ENCODE results near the gene ATP1B1. TPM values are rescaled to one million over a fixed set of nuclear protein-coding genes. Genes with fewer than 3 reads are reported as not detected.
A peak's percentile ranks its signal among the peaks of the same experiment; 100 is the strongest.

The ATP1B1 gene
- total and polyA plus RNA-seq, 2 of the 13 experiments (the other 11 are each of a cell fraction or from before 2014, with no cell fraction given), result 134 to 135 TPM

DNA sequence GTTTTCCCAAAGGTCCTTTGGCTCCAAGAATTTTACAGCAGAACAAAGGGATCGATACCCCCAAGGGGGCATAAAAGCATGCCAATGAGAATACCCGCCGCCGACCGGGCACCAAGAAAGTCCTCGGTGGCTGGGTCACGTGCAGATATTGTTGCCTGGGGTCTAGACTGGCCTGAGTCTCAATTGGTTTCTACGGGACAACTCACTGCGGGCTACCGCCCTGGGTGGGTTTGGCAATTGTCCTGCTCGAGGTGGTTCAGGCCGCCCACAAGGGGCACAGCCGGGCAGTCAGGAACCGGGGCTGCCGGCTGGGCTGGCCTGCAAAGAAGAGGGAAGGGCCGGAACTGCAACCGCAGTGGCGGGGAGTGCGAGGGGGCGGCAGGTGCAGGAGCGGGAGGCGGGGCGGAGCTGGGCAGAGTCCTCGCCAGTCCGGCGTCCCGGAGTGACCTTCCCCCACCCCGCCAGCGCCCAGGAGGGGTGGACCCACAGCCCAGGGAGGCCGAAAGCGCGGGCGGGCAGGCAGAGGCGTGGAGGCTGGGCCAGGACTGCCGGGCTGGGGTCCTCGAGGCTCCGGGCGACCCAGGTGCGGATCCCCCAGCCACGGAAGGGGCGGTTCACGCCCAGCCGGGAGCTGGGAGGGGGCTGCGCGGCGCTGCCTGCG, 926 bp upstream of the ATP1B1 start (continued):
- peak; percentile 61 for TF ChIP-seq NR2C2 (CRISPR knock-in tag; IDR thresholded peaks at IDR 0.05; ENCODE audit: borderline replicate concordance)
- TF ChIP-seq XBP1 (CRISPR knock-in tag; IDR thresholded peaks at IDR 0.05), result no peak
- 0 out of 2 replicates have a peak, but pooled peaks have one; percentile 47 for TF ChIP-seq RCOR2 (CRISPR knock-in tag; IDR thresholded peaks at IDR 0.05)
- TF ChIP-seq SRSF1 (optimal IDR thresholded peaks at IDR 0.05; ENCODE audit: low read depth, low read length), result no peak
- TF ChIP-seq DMAP1 (CRISPR knock-in tag; IDR thresholded peaks at IDR 0.05), result peak; percentile 79; the same call in 1 of the 2 replicates
- peak; percentile 60 for TF ChIP-seq MYC (CRISPR knock-in tag; IDR thresholded peaks at IDR 0.05; ENCODE audit: borderline replicate concordance)
- TF ChIP-seq ZNF670 (CRISPR knock-in tag; IDR thresholded peaks at IDR 0.05; ENCODE audit: borderline replicate concordance), result 0 out of 2 replicates have a peak, but pooled peaks have one; percentile 22
- TF ChIP-seq SKI (IDR thresholded peaks at IDR 0.05; ENCODE audit: partially characterized antibody), result peak; percentile 64
- TF ChIP-seq ELF4 (CRISPR knock-in tag; IDR thresholded peaks at IDR 0.05; ENCODE audit: borderline replicate concordance), result no peak
- TF ChIP-seq PLRG1 (conservative IDR thresholded peaks at IDR 0.05), result no peak
- TF ChIP-seq ZNF782 (CRISPR knock-in tag; IDR thresholded peaks at IDR 0.05; ENCODE audit: borderline replicate concordance), result no peak
- peak; percentile 85 for TF ChIP-seq ZNF292 (CRISPR knock-in tag; IDR thresholded peaks at IDR 0.05; ENCODE audit: borderline replicate concordance, low read depth)
- no peak for TF ChIP-seq ZNF569 (CRISPR knock-in tag; IDR thresholded peaks at IDR 0.05; ENCODE audit: borderline replicate concordance)
- TF ChIP-seq, protein P1, sequence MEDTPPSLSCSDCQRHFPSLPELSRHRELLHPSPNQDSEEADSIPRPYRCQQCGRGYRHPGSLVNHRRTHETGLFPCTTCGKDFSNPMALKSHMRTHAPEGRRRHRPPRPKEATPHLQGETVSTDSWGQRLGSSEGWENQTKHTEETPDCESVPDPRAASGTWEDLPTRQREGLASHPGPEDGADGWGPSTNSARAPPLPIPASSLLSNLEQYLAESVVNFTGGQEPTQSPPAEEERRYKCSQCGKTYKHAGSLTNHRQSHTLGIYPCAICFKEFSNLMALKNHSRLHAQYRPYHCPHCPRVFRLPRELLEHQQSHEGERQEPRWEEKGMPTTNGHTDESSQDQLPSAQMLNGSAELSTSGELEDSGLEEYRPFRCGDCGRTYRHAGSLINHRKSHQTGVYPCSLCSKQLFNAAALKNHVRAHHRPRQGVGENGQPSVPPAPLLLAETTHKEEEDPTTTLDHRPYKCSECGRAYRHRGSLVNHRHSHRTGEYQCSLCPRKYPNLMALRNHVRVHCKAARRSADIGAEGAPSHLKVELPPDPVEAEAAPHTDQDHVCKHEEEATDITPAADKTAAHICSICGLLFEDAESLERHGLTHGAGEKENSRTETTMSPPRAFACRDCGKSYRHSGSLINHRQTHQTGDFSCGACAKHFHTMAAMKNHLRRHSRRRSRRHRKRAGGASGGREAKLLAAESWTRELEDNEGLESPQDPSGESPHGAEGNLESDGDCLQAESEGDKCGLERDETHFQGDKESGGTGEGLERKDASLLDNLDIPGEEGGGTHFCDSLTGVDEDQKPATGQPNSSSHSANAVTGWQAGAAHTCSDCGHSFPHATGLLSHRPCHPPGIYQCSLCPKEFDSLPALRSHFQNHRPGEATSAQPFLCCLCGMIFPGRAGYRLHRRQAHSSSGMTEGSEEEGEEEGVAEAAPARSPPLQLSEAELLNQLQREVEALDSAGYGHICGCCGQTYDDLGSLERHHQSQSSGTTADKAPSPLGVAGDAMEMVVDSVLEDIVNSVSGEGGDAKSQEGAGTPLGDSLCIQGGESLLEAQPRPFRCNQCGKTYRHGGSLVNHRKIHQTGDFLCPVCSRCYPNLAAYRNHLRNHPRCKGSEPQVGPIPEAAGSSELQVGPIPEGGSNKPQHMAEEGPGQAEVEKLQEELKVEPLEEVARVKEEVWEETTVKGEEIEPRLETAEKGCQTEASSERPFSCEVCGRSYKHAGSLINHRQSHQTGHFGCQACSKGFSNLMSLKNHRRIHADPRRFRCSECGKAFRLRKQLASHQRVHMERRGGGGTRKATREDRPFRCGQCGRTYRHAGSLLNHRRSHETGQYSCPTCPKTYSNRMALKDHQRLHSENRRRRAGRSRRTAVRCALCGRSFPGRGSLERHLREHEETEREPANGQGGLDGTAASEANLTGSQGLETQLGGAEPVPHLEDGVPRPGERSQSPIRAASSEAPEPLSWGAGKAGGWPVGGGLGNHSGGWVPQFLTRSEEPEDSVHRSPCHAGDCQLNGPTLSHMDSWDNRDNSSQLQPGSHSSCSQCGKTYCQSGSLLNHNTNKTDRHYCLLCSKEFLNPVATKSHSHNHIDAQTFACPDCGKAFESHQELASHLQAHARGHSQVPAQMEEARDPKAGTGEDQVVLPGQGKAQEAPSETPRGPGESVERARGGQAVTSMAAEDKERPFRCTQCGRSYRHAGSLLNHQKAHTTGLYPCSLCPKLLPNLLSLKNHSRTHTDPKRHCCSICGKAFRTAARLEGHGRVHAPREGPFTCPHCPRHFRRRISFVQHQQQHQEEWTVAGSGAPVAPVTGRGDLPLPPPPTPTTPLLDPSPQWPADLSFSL (CRISPR knock-in tag; IDR thresholded peaks at IDR 0.05), result no peak
- TF ChIP-seq, protein P2, sequence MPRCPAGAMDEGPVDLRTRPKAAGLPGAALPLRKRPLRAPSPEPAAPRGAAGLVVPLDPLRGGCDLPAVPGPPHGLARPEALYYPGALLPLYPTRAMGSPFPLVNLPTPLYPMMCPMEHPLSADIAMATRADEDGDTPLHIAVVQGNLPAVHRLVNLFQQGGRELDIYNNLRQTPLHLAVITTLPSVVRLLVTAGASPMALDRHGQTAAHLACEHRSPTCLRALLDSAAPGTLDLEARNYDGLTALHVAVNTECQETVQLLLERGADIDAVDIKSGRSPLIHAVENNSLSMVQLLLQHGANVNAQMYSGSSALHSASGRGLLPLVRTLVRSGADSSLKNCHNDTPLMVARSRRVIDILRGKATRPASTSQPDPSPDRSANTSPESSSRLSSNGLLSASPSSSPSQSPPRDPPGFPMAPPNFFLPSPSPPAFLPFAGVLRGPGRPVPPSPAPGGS (CRISPR knock-in tag; IDR thresholded peaks at IDR 0.05), result peak; percentile 97
- TF ChIP-seq ZNF781 (CRISPR knock-in tag; IDR thresholded peaks at IDR 0.05; ENCODE audit: borderline replicate concordance, not compliant biosample characterization), result peak; percentile 75
- TF ChIP-seq, protein P3, sequence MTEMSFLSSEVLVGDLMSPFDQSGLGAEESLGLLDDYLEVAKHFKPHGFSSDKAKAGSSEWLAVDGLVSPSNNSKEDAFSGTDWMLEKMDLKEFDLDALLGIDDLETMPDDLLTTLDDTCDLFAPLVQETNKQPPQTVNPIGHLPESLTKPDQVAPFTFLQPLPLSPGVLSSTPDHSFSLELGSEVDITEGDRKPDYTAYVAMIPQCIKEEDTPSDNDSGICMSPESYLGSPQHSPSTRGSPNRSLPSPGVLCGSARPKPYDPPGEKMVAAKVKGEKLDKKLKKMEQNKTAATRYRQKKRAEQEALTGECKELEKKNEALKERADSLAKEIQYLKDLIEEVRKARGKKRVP (CRISPR knock-in tag; IDR thresholded peaks at IDR 0.05), result 0 out of 4 replicates have a peak, but pooled peaks of 1 of the 2 experiments have one; percentile 51
- TF ChIP-seq, protein P4, sequence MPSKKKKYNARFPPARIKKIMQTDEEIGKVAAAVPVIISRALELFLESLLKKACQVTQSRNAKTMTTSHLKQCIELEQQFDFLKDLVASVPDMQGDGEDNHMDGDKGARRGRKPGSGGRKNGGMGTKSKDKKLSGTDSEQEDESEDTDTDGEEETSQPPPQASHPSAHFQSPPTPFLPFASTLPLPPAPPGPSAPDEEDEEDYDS (CRISPR knock-in tag; IDR thresholded peaks at IDR 0.05), result no peak
- TF ChIP-seq XRCC5 (optimal IDR thresholded peaks at IDR 0.05; ENCODE audit: low read length), result peak; percentile 42
- TF ChIP-seq CENPT (CRISPR knock-in tag; IDR thresholded peaks at IDR 0.05; ENCODE audit: low read depth), result no peak
- TF ChIP-seq ZNF558 (CRISPR knock-in tag; IDR thresholded peaks at IDR 0.05; ENCODE audit: borderline replicate concordance), result no peak; the same call in 1 of the 2 replicates
